Uterus (tissue), 4 donors: ENCODE data around the gene MRNIP. TPM values are rescaled to one million over a fixed set of nuclear protein-coding genes. Genes with fewer than 3 reads are reported as not detected.

ENCODE experiments used
- DNase-seq, 2 donors: peaks; one replicate each; pipeline ENCODE4 v3.0.0-alpha.2; 2019 to 2020
- H3K27ac ChIP-seq, 2 donors: fragments of 200-600 bp; sonication (generic); 1 replicate in 1 of 2; 2 replicates in 1 of 2; pipeline ENCODE4 v1.5.1; 2016 to 2018
- H3K27me3 ChIP-seq, 2 donors: fragments of 200-600 bp; sonication (generic); one replicate each; pipeline ENCODE4 v1.5.1; 2018 to 2019; ENCODE audit warnings: control low read depth in 1 of 2
- H3K36me3 ChIP-seq, 2 donors: fragments of 200-600 bp; sonication (generic); one replicate each; pipeline ENCODE4 v1.5.1; 2019; ENCODE audit warnings: control low read depth in 1 of 2
- H3K4me1 ChIP-seq, 2 donors: fragments of 200-600 bp; sonication (generic); one replicate each; pipeline ENCODE4 v1.5.1; 2018 to 2019; ENCODE audit warnings: control low read depth in 1 of 2
- H3K4me3 ChIP-seq, 2 donors: fragments of 200-600 bp; sonication (generic); 1 replicate in 1 of 2; 2 replicates in 1 of 2; pipeline ENCODE4 v1.5.1; 2018 to 2019; ENCODE audit warnings: mild to moderate bottlenecking in 1 of 2
- H3K9me3 ChIP-seq, 2 donors: fragments of 200-600 bp; sonication (generic); one replicate each; pipeline ENCODE4 v1.5.1; 2019; ENCODE audit warnings: control low read depth in 1 of 2
- CTCF ChIP-seq, 4 experiments: fragments of 200-600 bp in 2 of 4; fragments of 450-650 bp in 2 of 4; sonication (generic) in 2 of 4; IDR thresholded peaks; one replicate each; pipeline ENCODE4 v1.5.1; 2016 to 2019; ENCODE audit warnings: antibody characterized with exemption in 4 of 4, mild to moderate bottlenecking in 2 of 4, moderate library complexity in 1 of 4
- POLR2A ChIP-seq, 2 donors: fragments of 450-650 bp; IDR thresholded peaks; one replicate each; pipeline ENCODE4 v1.6.1; 2016; ENCODE audit warnings: antibody characterized with exemption in 2 of 2, mild to moderate bottlenecking in 1 of 2, moderate library complexity in 1 of 2
- intact Hi-C: fragments of 100-400 bp; cut with DNase I; formaldehyde crosslinking; loops from one replicate; pipeline ENCODE4 v1.15.1; 2023; ENCODE audit warnings: low total_unique reads
- total RNA-seq, 4 donors: library from RNA; depleted of rRNA in 3 of 4; stranded (reverse); fragments of >200 nt in 3 of 4; gene quantifications; one replicate each; pipeline versions ENCODE4 v1.1.0 to v1.2.4, GENCODE V29; 2014 to 2023
- donor health status: DM: yes; HTN: yes; CAD: no.

Gene MRNIP
- total RNA-seq, 4 donors from 2014 or later, result 16.8 to 138 (median 61.6) TPM

DNA sequence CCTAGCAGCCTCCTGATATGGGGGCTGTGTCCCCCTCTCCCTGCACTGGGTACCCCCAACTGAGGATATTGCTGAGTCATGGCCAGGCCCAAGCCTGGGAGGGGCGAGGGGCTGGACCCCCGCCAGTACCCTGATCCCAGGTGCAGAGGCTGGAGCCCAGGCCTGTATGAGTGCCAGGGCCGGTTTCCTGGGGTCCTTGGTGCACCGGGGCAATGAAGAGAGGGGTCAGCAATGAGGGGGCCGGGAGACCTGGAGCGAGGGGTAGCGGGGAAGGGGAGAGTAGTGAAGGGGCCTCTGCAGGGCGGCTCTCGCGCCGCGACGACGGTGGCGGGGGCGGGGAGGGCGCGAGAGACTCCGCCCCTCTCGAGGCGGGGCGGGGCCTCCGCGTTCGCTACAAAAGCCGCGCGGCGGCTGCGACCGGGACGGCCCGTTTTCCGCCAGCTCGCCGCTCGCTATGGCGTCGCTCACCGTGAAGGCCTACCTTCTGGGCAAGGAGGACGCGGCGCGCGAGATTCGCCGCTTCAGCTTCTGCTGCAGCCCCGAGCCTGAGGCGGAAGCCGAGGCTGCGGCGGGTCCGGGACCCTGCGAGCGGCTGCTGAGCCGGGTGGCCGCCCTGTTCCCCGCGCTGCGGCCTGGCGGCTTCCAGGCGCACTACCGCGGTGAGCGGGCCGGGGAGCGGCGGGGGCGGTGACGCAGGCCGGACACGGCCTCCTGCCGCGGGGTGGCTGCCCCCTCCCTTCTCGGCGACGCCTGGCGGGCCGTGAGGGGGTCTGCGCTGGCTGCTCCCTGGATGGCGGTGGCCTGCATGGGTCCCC lies 37.9 kb downstream of the MRNIP start, which contains the start of gene SQSTM1:
Gene SQSTM1, plus strand, starts transcription at position 423 of the 815 bp plus-strand sequence. Its CDS starts 32 bp downstream, at position 455.
- Histone ChIP-seq H3K36me3 (no peaks in the 10 kb centered on the region), H3K4me3 (peak within 1 kb of the TSS; percentile 94 to 97), H3K4me1 (peaks cover 13 to 14% of the 10 kb centered on the region in 2 donors), H3K9me3 (no peaks in the 10 kb centered on the region), H3K27me3 (no peaks in the 10 kb centered on the region), H3K27ac (peak within 1 kb of the TSS; percentile 98 to 99)
- TF ChIP-seq CTCF (IDR thresholded peaks at IDR 0.05), result no peak
- peak; percentile 96 to 99 for TF ChIP-seq POLR2A (IDR thresholded peaks at IDR 0.05)
- intact Hi-C loops, result no loop called here
- DNase-seq, result peak; percentile 81 to 89

DNA sequence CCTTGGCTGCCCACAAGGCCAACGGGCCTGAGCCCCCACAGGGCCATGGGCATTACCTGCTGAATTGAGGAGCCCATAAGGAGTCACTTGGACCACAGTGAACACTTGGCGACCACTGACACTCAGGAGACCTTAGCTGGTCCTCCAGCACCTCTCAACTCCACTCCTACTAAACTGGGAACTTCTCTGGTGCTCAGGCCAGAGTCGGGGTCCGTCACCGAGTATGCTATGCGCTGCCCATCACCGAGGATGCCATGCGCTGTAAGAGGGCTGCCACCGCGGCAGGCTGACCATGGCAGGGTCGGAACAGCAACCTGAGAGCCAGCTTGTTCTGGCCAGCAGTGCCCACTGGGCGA lies 38.5 kb downstream of the MRNIP start:
- Histone ChIP-seq H3K27me3 (no peaks in the 10 kb centered on the region), H3K27ac (peak overlapping the region; percentile 98 to 99), H3K4me3 (peak overlapping the region; percentile 94 to 97), H3K4me1 (peaks cover 13 to 14% of the 10 kb centered on the region in 2 donors), H3K36me3 (no peaks in the 10 kb centered on the region), H3K9me3 (no peaks in the 10 kb centered on the region)
- intact Hi-C loops, result no loop called here
- no peak for TF ChIP-seq POLR2A (IDR thresholded peaks at IDR 0.05)
- TF ChIP-seq CTCF (IDR thresholded peaks at IDR 0.05), result no peak
- DNase-seq, result no peak

DNA sequence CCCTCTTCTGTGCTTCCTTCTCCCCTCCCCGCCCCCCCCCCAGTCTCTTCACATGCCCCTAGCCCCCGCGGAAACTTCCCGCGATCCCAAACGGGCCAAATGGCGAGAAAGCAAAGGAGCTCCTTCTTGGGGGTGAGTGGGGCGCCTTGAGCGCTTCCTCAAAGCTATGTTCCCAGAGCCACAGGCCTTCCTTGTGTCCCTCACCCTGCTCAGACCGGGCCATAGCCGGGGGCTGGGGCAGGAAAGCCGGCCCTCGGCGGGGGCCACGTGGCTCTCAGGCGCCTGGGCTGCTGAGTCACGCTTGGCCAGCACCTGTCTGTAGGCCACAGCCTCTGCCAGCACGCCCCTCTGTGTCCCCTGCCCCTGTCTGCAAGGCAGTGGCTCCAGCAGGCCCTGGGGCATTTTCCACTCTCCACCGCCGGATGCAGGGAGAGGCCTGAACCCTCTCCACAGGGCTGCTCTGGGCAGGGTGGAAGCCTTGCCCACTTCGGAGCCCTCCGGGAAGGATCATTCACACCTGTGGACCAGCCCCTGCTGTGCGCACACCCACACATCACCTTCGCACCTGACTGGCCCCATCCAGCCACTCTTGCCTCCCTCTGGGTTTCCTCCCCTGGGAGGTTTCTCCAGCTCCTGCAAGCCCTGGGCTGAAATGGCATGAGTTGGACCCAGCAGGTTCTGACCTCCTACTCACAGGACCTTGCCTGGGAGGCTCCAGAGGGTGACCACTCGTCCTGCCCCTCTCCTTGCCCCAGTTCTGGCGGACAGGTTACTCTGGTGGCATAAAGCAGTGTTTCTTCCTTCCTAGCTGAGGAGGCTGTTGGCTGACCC lies 39.1 kb downstream of the MRNIP start:
- Histone ChIP-seq H3K4me3 (peak overlapping the region; percentile 94 to 97), H3K27ac (peak overlapping the region; percentile 98 to 99), H3K9me3 (no peaks in the 10 kb centered on the region), H3K27me3 (no peaks in the 10 kb centered on the region), H3K4me1 (peaks cover 12 to 13% of the 10 kb centered on the region in 2 donors), H3K36me3 (no peaks in the 10 kb centered on the region)
- intact Hi-C loops, result no loop called here
- DNase-seq, result peak; percentile 77
- TF ChIP-seq CTCF (IDR thresholded peaks at IDR 0.05) (no peak), POLR2A (IDR thresholded peaks at IDR 0.05) (no peak)

GRCh38 chr5:179818746-179819295 lies 39.8 kb downstream of the MRNIP start:
- Histone ChIP-seq H3K4me3 (peak overlapping the region; percentile 48 to 97), H3K4me1 (peaks cover 5 to 13% of the 10 kb centered on the region in 2 donors), H3K27ac (peak overlapping the region; percentile 98 to 99), H3K27me3 (no peaks in the 10 kb centered on the region), H3K36me3 (no peaks in the 10 kb centered on the region), H3K9me3 (no peaks in the 10 kb centered on the region)
- peak; percentile 96 to 97 for DNase-seq
- TF ChIP-seq CTCF (IDR thresholded peaks at IDR 0.05) (no peak), POLR2A (IDR thresholded peaks at IDR 0.05) (peak; percentile 65 to 69)
- intact Hi-C loops, result no loop called here
